ENCODE measurements around the gene SLC44A4.
"Not testable (repeated sequence)": the region's sequence is repeated elsewhere in the genome, so short reads cannot be mapped to it uniquely, and the experiment has no call there.

Gene SLC44A4

DNA sequence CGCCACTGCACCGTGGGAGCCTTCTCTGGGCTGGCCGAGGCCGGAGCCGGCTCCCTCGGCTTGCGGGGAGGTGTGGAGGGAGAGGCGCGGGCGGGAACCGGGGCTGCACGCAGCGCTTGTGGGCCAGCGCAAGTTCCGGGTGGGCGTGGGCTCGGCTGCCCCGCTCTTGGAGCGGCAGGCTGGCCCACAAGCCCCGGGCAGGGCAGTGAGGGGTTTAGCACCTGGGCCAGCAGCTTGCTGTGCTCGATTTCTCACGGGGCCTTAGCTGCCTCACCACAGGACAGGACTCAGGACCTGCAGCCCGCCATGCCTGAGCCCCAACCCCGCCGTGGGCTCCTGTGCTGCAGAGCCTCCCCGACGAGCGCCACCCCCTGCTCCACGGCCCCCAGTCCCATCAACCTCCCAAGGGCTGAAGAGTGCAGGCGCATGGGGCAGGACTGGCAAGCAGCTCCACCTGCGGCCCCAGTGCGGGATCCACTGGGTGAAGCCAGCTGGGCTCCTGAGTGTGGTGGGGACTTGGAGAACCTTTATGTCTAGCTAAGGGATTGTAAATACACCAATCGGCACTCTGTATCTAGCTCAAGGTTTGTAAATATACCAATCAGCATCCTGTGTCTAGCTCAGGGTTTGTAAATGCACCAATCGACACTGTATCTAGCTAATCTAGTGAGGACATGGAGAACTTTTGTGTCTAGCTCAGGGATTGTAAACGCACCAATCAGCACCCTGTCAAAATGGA lies 26.6 kb downstream of the SLC44A4 start:
- H3K4me3 ChIP-seq (ENCODE audit: low read depth in 1 of 2, low read length in 2 of 2); H3K27me3 ChIP-seq (ENCODE audit: low read depth, low read length); H3K27ac ChIP-seq (ENCODE audit: low read length); H3K9me3 ChIP-seq (ENCODE audit: control insufficient read depth in 1 of 2, low read length in 2 of 2); H3K36me3 ChIP-seq (ENCODE audit: control insufficient read depth in 1 of 2, insufficient read depth in 2 of 2, low read length in 2 of 2); H3K4me1 ChIP-seq (ENCODE audit: control insufficient read depth in 1 of 2, insufficient read depth in 2 of 2, low read length in 2 of 2): not testable (repeated sequence)

DNA sequence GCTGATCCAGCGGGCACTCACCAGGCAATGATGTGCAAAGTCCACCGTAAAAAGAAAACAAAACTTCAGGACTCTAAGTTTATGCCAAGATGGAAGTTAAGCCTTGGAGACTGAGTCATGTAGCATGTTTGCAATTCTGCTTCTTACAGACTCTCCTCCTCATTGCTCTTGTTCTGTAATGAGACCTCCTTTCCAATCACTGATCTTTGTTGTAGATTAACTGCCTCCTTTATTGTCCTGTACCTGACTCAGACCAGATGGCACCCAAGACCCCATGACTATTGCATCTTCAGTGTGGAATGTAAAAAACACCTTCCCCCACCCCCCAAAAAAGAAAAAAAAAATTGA lies 27.3 kb downstream of the SLC44A4 start:
- Histone ChIP-seq H3K36me3 (ENCODE audit: control insufficient read depth in 1 of 2, insufficient read depth in 2 of 2, low read length in 2 of 2) (no peaks in the 10 kb centered on the region), H3K4me1 (ENCODE audit: control insufficient read depth in 1 of 2, insufficient read depth in 2 of 2, low read length in 2 of 2) (no peaks in the 10 kb centered on the region), H3K9me3 (ENCODE audit: control insufficient read depth in 1 of 2, low read length in 2 of 2) (no peaks in the 10 kb centered on the region), H3K4me3 (ENCODE audit: low read depth in 1 of 2, low read length in 2 of 2) (no peak overlapping the region), H3K27me3 (ENCODE audit: low read depth, low read length) (no peaks in the 10 kb centered on the region), H3K27ac (ENCODE audit: low read length) (no peak overlapping the region)

DNA sequence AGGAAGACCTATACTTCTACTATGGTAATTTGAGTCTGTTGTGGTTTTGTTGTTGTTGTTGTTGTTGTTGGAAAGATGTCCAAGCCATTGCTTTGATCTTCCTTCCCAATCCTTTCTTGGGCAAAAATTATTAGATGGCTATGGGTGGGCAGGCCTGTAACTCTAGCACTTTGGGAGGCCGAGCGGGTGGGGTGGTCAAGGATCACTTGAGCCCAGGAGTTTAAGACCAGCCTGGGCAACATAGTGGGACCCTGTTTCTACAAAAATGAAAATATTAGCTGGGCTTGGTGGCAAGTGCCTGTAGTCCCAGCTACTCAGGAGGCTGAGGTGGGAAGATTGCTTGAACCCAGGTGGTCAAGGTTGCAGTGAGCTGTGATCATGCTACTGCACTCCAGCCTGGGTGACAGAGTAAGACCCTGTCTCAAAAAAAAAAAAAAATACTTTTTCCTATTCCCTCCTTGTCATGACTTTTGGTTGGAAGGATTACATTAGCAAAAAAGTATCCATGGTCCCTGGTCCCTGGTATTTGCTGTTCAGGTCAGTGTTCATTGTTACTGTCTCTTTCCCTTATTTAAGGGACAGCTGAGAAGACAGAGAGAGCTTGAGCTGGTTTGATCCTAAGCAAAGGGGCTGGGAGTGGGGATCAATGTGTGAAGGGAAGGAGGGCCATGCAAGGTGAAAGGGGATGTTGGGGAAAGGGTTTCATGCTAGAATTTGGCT lies 27.9 kb downstream of the SLC44A4 start:
- Histone ChIP-seq H3K36me3 (ENCODE audit: control insufficient read depth in 1 of 2, insufficient read depth in 2 of 2, low read length in 2 of 2) (no peaks in the 10 kb centered on the region), H3K4me1 (ENCODE audit: control insufficient read depth in 1 of 2, insufficient read depth in 2 of 2, low read length in 2 of 2) (no peaks in the 10 kb centered on the region), H3K4me3 (ENCODE audit: low read depth in 1 of 2, low read length in 2 of 2) (no peak overlapping the region), H3K27ac (ENCODE audit: low read length) (no peak overlapping the region), H3K27me3 (ENCODE audit: low read depth, low read length) (no peaks in the 10 kb centered on the region), H3K9me3 (ENCODE audit: control insufficient read depth in 1 of 2, low read length in 2 of 2) (no peaks in the 10 kb centered on the region)

DNA sequence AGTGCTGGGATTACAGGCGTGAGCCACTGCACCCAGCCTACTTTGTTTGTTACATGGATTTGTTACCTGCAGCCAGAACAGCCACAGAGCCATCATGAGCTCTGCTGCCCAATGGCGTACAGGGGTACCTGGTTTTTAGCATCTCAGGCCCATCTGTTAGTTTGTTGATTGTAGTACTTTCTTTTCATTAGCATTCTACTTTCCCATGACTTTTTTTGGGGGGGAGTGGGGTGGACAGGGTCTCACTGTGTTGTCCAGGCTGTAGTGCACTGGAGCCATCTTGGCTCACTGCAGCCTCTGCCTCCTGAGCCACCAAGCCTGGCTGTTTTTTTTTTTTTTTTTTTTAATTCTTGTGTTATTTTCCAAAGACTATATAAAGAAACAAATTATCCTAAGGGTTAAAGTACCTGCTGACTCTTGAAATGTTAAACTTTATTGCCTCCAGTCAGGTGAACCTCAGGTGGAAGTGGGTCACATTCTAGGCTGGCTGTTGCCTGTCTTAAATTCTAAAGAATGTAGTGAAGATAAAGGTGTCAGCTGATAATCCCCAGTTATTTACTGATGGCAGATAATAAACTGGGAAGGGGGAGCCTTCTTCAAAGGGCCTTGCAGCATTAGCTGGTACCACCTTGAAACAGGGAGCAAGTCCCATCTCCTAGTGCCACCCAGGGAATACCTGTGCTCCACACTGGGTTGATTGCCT lies 31.4 kb downstream of the SLC44A4 start:
- Histone ChIP-seq H3K4me1 (ENCODE audit: control insufficient read depth in 1 of 2, insufficient read depth in 2 of 2, low read length in 2 of 2) (no peaks in the 10 kb centered on the region), H3K36me3 (ENCODE audit: control insufficient read depth in 1 of 2, insufficient read depth in 2 of 2, low read length in 2 of 2) (no peaks in the 10 kb centered on the region), H3K4me3 (ENCODE audit: low read depth in 1 of 2, low read length in 2 of 2) (no peak overlapping the region), H3K27ac (ENCODE audit: low read length) (no peak overlapping the region), H3K9me3 (ENCODE audit: control insufficient read depth in 1 of 2, low read length in 2 of 2) (no peaks in the 10 kb centered on the region), H3K27me3 (ENCODE audit: low read depth, low read length) (no peaks in the 10 kb centered on the region)

DNA sequence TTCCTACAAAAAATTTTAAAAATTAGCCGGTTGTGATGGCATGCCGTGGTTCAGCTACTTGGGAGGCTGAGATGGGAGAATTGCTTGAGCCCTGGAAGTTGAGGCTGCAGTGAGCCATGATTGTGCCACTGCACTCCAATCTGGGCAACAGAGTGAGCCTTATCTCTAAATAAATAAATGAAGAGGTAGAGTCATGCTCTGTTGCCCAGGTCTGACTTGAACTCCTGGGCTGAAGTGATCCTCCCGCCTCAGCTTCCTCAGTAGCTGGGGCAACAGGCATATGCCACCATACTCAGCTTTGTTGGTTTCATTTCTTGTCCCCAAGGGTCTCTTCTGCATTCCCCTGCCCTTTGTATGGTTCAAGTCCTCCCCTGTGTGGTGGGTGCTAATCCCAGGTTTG lies 34.3 kb downstream of the SLC44A4 start:
- no peaks in the 10 kb centered on the region for H3K27me3 ChIP-seq (ENCODE audit: low read depth, low read length)
- no peak overlapping the region for H3K27ac ChIP-seq (ENCODE audit: low read length)
- H3K4me3 ChIP-seq (ENCODE audit: low read depth in 1 of 2, low read length in 2 of 2), result no peak overlapping the region
- no peaks in the 10 kb centered on the region for H3K9me3 ChIP-seq (ENCODE audit: control insufficient read depth in 1 of 2, low read length in 2 of 2)
- H3K4me1 ChIP-seq (ENCODE audit: control insufficient read depth in 1 of 2, insufficient read depth in 2 of 2, low read length in 2 of 2), result no peaks in the 10 kb centered on the region
- peaks cover 14 to 15% of the 10 kb centered on the region in 2 donors for H3K36me3 ChIP-seq (ENCODE audit: control insufficient read depth in 1 of 2, insufficient read depth in 2 of 2, low read length in 2 of 2)

DNA sequence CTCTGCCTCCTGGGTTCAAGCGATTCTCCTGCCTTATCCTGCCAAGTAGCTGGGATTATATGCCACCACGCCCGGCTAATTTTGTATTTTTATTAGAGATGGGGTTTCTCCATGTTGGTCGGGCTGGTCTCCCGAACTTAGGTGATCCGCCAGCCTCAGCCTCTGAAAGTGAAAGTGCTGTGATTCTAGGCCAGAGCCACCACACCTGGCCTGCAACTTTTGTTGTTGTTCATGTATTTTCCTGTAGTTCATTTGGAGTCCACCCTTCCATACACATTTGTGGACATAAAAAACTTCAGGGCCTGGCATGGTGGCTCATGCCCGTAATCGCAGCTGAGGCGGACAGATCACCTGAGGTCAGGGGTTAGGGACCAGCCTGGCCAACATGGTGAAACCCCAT lies 36.7 kb downstream of the SLC44A4 start:
- Histone ChIP-seq H3K36me3 (ENCODE audit: control insufficient read depth in 1 of 2, insufficient read depth in 2 of 2, low read length in 2 of 2) (peaks cover 29 to 39% of the 10 kb centered on the region in 2 donors), H3K27ac (ENCODE audit: low read length) (no peak overlapping the region), H3K9me3 (ENCODE audit: control insufficient read depth in 1 of 2, low read length in 2 of 2) (no peaks in the 10 kb centered on the region), H3K4me3 (ENCODE audit: low read depth in 1 of 2, low read length in 2 of 2) (no peak overlapping the region), H3K4me1 (ENCODE audit: control insufficient read depth in 1 of 2, insufficient read depth in 2 of 2, low read length in 2 of 2) (peaks cover 4 to 9% of the 10 kb centered on the region in 2 donors), H3K27me3 (ENCODE audit: low read depth, low read length) (no peaks in the 10 kb centered on the region)

DNA sequence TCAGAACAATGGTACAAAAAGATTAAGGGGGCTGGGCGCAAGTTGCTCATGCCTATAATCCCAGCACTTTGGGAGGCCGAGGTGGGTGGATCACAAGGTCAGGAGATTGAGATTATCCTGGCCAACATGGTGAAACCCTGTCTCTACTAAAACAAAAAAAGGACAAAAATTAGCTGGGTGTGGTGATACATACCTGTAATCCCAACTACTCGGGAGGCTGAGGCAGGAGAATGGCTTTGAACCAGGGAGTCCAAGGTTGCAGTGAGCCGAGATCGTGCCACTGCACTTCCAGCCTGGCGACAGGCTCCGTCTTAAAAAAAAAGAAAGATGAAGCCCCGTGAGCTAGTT lies 39.0 kb downstream of the SLC44A4 start:
- not testable (repeated sequence) for H3K4me3 ChIP-seq (ENCODE audit: low read depth in 1 of 2, low read length in 2 of 2); H3K27me3 ChIP-seq (ENCODE audit: low read depth, low read length); H3K27ac ChIP-seq (ENCODE audit: low read length); H3K9me3 ChIP-seq (ENCODE audit: control insufficient read depth in 1 of 2, low read length in 2 of 2)
- Histone ChIP-seq H3K36me3 (ENCODE audit: control insufficient read depth in 1 of 2, insufficient read depth in 2 of 2, low read length in 2 of 2) (peaks cover 33 to 43% of the 10 kb centered on the region in 2 donors), H3K4me1 (ENCODE audit: control insufficient read depth in 1 of 2, insufficient read depth in 2 of 2, low read length in 2 of 2) (peaks cover 13 to 22% of the 10 kb centered on the region in 2 donors)

DNA sequence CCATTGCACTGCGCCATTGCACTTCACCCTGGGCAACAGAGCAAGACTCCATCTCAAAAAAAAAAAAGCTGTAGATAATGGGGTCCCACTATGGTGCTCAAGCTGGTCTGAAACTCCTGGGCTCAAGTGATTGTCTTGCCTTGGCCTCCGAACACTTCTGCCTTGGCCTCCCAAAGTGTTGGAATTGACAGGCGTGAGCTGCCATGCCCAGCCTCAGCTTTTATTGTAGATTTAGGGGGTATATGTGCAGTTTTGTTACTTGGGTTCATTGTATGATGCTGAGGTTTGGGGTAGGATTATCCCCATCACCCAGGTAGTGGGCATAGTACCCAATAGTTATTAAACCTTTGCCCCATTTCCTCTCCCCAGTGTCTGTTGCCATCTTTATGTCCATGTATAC lies 39.8 kb downstream of the SLC44A4 start:
- H3K27ac ChIP-seq (ENCODE audit: low read length), result no peak overlapping the region
- H3K27me3 ChIP-seq (ENCODE audit: low read depth, low read length), result no peaks in the 10 kb centered on the region
- H3K36me3 ChIP-seq (ENCODE audit: control insufficient read depth in 1 of 2, insufficient read depth in 2 of 2, low read length in 2 of 2), result peaks cover 33 to 43% of the 10 kb centered on the region in 2 donors
- H3K4me3 ChIP-seq (ENCODE audit: low read depth in 1 of 2, low read length in 2 of 2), result no peak overlapping the region
- H3K4me1 ChIP-seq (ENCODE audit: control insufficient read depth in 1 of 2, insufficient read depth in 2 of 2, low read length in 2 of 2), result peaks cover 13 to 22% of the 10 kb centered on the region in 2 donors
- no peaks in the 10 kb centered on the region for H3K9me3 ChIP-seq (ENCODE audit: control insufficient read depth in 1 of 2, low read length in 2 of 2)

DNA sequence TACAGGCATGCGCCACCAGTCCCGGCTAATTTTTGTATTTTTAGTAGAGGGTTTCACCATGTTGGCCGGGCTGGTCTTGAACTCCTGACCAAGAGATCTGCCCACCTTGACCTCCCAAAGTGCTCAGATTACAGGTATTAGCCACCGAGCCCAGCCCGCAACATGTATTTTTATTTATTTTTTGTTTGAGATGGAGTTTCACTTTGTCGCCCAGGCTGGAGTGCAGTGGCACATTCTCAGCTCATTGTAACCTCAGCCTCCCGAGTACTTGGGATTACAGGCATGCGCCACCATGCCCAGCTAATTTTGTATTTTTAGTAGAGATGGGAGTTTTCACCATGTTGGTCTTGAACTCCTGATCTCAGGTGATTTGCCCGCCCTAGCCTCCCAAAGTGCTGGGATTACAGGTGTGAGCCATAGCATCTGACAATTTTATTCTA lies 40.7 kb downstream of the SLC44A4 start:
- H3K4me1 ChIP-seq (ENCODE audit: control insufficient read depth in 1 of 2, insufficient read depth in 2 of 2, low read length in 2 of 2), result peaks cover 13 to 22% of the 10 kb centered on the region in 2 donors
- not testable (repeated sequence) for H3K27ac ChIP-seq (ENCODE audit: low read length); H3K4me3 ChIP-seq (ENCODE audit: low read depth in 1 of 2, low read length in 2 of 2); H3K9me3 ChIP-seq (ENCODE audit: control insufficient read depth in 1 of 2, low read length in 2 of 2); H3K27me3 ChIP-seq (ENCODE audit: low read depth, low read length)
- peaks cover 33 to 43% of the 10 kb centered on the region in 2 donors for H3K36me3 ChIP-seq (ENCODE audit: control insufficient read depth in 1 of 2, insufficient read depth in 2 of 2, low read length in 2 of 2)

DNA sequence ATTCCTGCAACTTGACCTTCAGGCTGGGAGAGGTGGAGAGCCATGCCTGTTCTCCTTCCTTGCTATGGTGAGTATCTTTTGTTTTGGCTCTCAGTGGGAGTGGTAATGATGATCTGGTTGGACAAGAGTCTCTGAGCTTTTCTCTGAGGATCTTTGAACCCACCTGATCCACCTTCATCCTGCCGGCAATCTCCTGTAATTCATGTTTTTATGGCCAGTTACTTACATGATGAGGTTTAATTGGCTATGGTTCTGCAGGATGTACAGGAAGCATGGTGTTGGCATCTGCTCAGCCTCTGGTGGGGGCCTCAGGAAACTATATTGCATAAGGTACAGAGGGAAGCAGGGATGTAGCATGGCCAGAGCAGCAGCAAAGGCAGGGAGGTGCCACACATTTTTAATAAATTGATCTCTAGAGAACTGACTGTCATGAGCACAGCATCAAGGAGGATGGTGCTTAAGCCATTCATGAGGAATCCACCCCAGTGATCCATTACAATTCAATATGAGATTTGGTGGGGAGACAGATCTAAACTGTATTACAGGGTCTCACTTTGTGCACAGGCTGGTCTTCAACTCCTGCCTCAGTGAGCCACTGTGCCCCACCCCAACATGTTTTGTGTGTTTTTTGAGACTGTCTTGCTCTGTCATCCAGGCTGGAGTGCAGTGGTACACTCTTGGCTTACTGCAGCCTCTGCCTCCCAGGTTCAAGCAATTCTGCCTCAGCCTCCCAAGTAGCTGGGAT lies 41.3 kb downstream of the SLC44A4 start:
- no peaks in the 10 kb centered on the region for H3K9me3 ChIP-seq (ENCODE audit: control insufficient read depth in 1 of 2, low read length in 2 of 2)
- peaks cover 13 to 22% of the 10 kb centered on the region in 2 donors for H3K4me1 ChIP-seq (ENCODE audit: control insufficient read depth in 1 of 2, insufficient read depth in 2 of 2, low read length in 2 of 2)
- H3K27ac ChIP-seq (ENCODE audit: low read length), result peak overlapping the region; percentile 53
- peak overlapping the region; percentile 86 to 96 for H3K4me3 ChIP-seq (ENCODE audit: low read depth in 1 of 2, low read length in 2 of 2)
- H3K27me3 ChIP-seq (ENCODE audit: low read depth, low read length), result no peaks in the 10 kb centered on the region
- peaks cover 33 to 43% of the 10 kb centered on the region in 2 donors for H3K36me3 ChIP-seq (ENCODE audit: control insufficient read depth in 1 of 2, insufficient read depth in 2 of 2, low read length in 2 of 2)
